IMR-90 (cell line): ENCODE results near the gene BTBD2. TPM values are rescaled to one million over a fixed set of nuclear protein-coding genes. Genes with fewer than 3 reads are reported as not detected.

Experiments
- ATAC-seq: fragments of 200-7000 bp; cut with Tn5 transposase; 2 replicates; pipeline ENCODE4 v1.9.1; 2020; ENCODE audit warnings: low read depth, mild to moderate bottlenecking, moderate library complexity
- BruUV-seq: library from RNA; stranded (reverse); fragments of 400-500 nt; replicated peaks from 2 replicates; lab custom pipeline; 2021; lab: Mats Ljungman, UMichigan
- CTCF ChIA-PET: fragments of 300-600 bp; formaldehyde crosslinking; extraction: SDS; loops from one replicate; lab custom pipeline; 2021; ENCODE audit warnings: antibody characterized with exemption; lab: Yijun Ruan, JAX
- POLR2A ChIA-PET: fragments of 300-600 bp; sonication (Branson Sonifier 250); formaldehyde crosslinking; loops from one replicate; lab custom pipeline; 2022; ENCODE audit warnings: antibody characterized with exemption; ENCODE audit not compliant: unreplicated experiment; lab: Charles Lee
- DNase-seq: peaks from one replicate; pipeline ENCODE4 v3.0.0; 2013
- H2AFZ ChIP-seq: replicated peaks from 2 replicates; pipeline ENCODE3; 2013; ENCODE audit warnings: low read length, mild to moderate bottlenecking; ENCODE audit not compliant: poor library complexity
- H2AK5ac ChIP-seq: 2 replicates; pipeline ENCODE4 v1.6.1; 2013; ENCODE audit warnings: low read depth, low read length, inconsistent platforms
- H2AK9ac ChIP-seq: replicated peaks from 2 replicates; pipeline ENCODE3; 2013; ENCODE audit warnings: mild to moderate bottlenecking, low read depth, low read length, moderate library complexity; ENCODE audit not compliant: poor library complexity
- H2BK120ac ChIP-seq: 2 replicates; pipeline ENCODE4 v1.6.1; 2013; ENCODE audit warnings: low read depth, low read length, inconsistent platforms
- H2BK15ac ChIP-seq: 3 replicates; pipeline ENCODE4 v1.6.1; 2013; ENCODE audit warnings: low read depth, low read length, inconsistent platforms
- H2BK20ac ChIP-seq: 2 replicates; pipeline ENCODE4 v1.6.1; 2013; ENCODE audit warnings: low read depth, mild to moderate bottlenecking, inconsistent platforms, low read length, moderate library complexity
- H2BK5ac ChIP-seq: 2 replicates; pipeline ENCODE4 v1.6.1; 2013; ENCODE audit warnings: mild to moderate bottlenecking, low read depth, low read length, inconsistent platforms; ENCODE audit not compliant: poor library complexity, severe bottlenecking
- H3K14ac ChIP-seq: replicated peaks from 2 replicates; pipeline ENCODE4 v1.6.1; 2013; ENCODE audit warnings: low read depth, low read length, inconsistent platforms
- H3K18ac ChIP-seq: 2 replicates; pipeline ENCODE4 v1.6.1; 2013; ENCODE audit warnings: low read depth, low read length, control low read depth
- H3K23ac ChIP-seq: 2 replicates; pipeline ENCODE4 v1.6.1; 2013; ENCODE audit warnings: low read depth, low read length, inconsistent platforms
- H3K27ac ChIP-seq: 2 replicates; pipeline ENCODE4 v1.5.1; 2013; ENCODE audit warnings: mild to moderate bottlenecking, control low read depth, low read length; ENCODE audit not compliant: insufficient read depth
- H3K27me3 ChIP-seq: 2 replicates; pipeline ENCODE4 v1.6.1; 2013; ENCODE audit warnings: low read length; ENCODE audit not compliant: control insufficient read depth, insufficient read depth
- H3K36me3 ChIP-seq: 2 replicates; pipeline ENCODE4 v1.6.1; 2013; ENCODE audit warnings: low read length, mixed read lengths; ENCODE audit not compliant: control insufficient read depth, insufficient read depth
- H3K4ac ChIP-seq: 2 replicates; pipeline ENCODE4 v1.6.1; 2013; ENCODE audit warnings: low read depth, low read length, inconsistent platforms
- H3K4me1 ChIP-seq: 2 replicates; pipeline ENCODE4 v1.6.1; 2013; ENCODE audit warnings: low read length, mixed read lengths; ENCODE audit not compliant: control insufficient read depth, insufficient read depth
- H3K4me2 ChIP-seq: 2 replicates; pipeline ENCODE4 v1.6.1; 2013; ENCODE audit warnings: low read depth, mild to moderate bottlenecking, control low read depth, low read length, moderate library complexity
- H3K4me3 ChIP-seq: 2 replicates; pipeline ENCODE4 v1.5.1; 2013; ENCODE audit warnings: low read depth, mild to moderate bottlenecking, control low read depth, low read length, moderate library complexity; ENCODE audit not compliant: insufficient read depth
- H3K56ac ChIP-seq: 2 replicates; pipeline ENCODE4 v1.6.1; 2013; ENCODE audit warnings: low read length, inconsistent platforms; ENCODE audit not compliant: insufficient read depth; ENCODE audit errors: extremely low read depth
- H3K79me1 ChIP-seq, 2 experiments: 2 replicates each; pipeline ENCODE4 v1.6.1; 2013; ENCODE audit warnings: low read length in 2 of 2, inconsistent platforms in 1 of 2, low read depth in 1 of 2
- H3K9ac ChIP-seq: 2 replicates; pipeline ENCODE4 v1.6.1; 2013; ENCODE audit warnings: low read depth, low read length, control low read depth
- H3K9me1 ChIP-seq: 2 replicates; pipeline ENCODE4 v1.6.1; 2013; ENCODE audit warnings: low read length, inconsistent platforms; ENCODE audit not compliant: insufficient read depth
- H3K9me3 ChIP-seq: 2 replicates; pipeline ENCODE4 v1.6.1; 2013; ENCODE audit warnings: low read length; ENCODE audit not compliant: control insufficient read depth, insufficient read depth
- H4K20me1 ChIP-seq: 2 replicates; pipeline ENCODE4 v1.6.1; 2013; ENCODE audit warnings: low read length, inconsistent platforms; ENCODE audit not compliant: insufficient read depth
- H4K5ac ChIP-seq: 2 replicates; pipeline ENCODE4 v1.6.1; 2013; ENCODE audit warnings: mild to moderate bottlenecking, low read depth, low read length, control low read depth
- H4K8ac ChIP-seq, 2 experiments: 2 replicates each; pipeline ENCODE4 v1.6.1; 2013; ENCODE audit warnings: low read depth in 2 of 2, low read length in 2 of 2, control low read depth in 1 of 2, inconsistent platforms in 1 of 2
- H4K91ac ChIP-seq: 2 replicates; pipeline ENCODE4 v1.6.1; 2013; ENCODE audit warnings: low read depth, low read length, inconsistent platforms; ENCODE audit not compliant: insufficient read depth
- POLR2A ChIP-seq: IDR thresholded peaks from 2 replicates; pipeline ENCODE4 v1.6.1; 2012; ENCODE audit warnings: mild to moderate bottlenecking, low read depth, low read length
- RAD21 ChIP-seq: IDR thresholded peaks from 2 replicates; pipeline ENCODE4 v1.6.1; 2012; ENCODE audit warnings: low read length, improper control_type of control experiment
- SMC3 ChIP-seq: fragments of 150-350 bp; IDR thresholded peaks from 2 replicates; pipeline ENCODE4 v1.6.1; 2016; ENCODE audit warnings: low read depth, mild to moderate bottlenecking, antibody characterized with exemption, low read length, moderate library complexity
- WGBS, 2 experiments: methylation state at CpG; one replicate each; pipeline versions ENCODE4 v1.1.5 to v1.1.7; 2013; ENCODE audit warnings: missing lambda C conversion rate in 2 of 2; ENCODE audit not compliant: insufficient read length in 1 of 2; ENCODE audit errors: extremely low coverage in 2 of 2; 5-methylcytosine and 5-hydroxymethylcytosine counted together
- dilution Hi-C: fragments of 300-500 bp; cut with HindIII; formaldehyde crosslinking; loops from one replicate; pipeline ENCODE4 v1.14.3; 2018; ENCODE audit warnings: low sequenced_read_pairs; ENCODE audit not compliant: unreplicated experiment
- in situ Hi-C: fragments of 300-500 bp; cut with MboI; formaldehyde crosslinking; loops from 3 replicates; pipeline ENCODE4 v1.14.3; 2019; ENCODE audit warnings: low sequenced_read_pairs, inconsistent platforms, mixed read lengths
- intact Hi-C: fragments of 100-400 bp; cut with micrococcal nuclease; formaldehyde crosslinking; loops from 2 replicates; pipeline ENCODE4 v1.10.0; 2022
- polyA plus RNA-seq, 3 experiments: library from polyadenylated mRNA; depleted of rRNA; stranded (reverse); fragments of >200 nt; gene quantifications; 2 replicates each; pipeline ENCODE4 v1.2.3, GENCODE V29; 2012; ENCODE audit warnings: low replicate concordance in 1 of 3
- total RNA-seq: library from RNA; depleted of rRNA; stranded (reverse); fragments of >200 nt; gene quantifications from 2 replicates; pipeline ENCODE4 v1.2.3, GENCODE V29; 2012

BTBD2 gene
- total and polyA plus RNA-seq, 2 of the 4 experiments (the other 2 are of a cell fraction) = 24.4 to 65.7 TPM

- no peaks in the 10 kb centered on the region for H3K27me3 ChIP-seq
- no peak overlapping the region for H3K9ac ChIP-seq
- H3K36me3 ChIP-seq = peaks cover 63% of the 10 kb centered on the region
- no peak overlapping the region for H3K4me3 ChIP-seq
- WGBS, 2 experiments = 91% methylated on average over 31 of the region's 42 CpGs; no CpG with 5 or more reads in 1 of the 2 experiments
- in situ Hi-C loops = no loop called here
- no peak overlapping the region for H4K5ac ChIP-seq
- peaks cover 0 to 4% of the 10 kb centered on the region in 2 experiments; a peak in 1 of 4 replicates for H3K79me1 ChIP-seq
- H2BK20ac ChIP-seq = no peak overlapping the region
- BruUV-seq = TSS peak; percentile 93
- H3K23ac ChIP-seq = no peak overlapping the region
- TF ChIP-seq SMC3 (no peak), RAD21 (no peak), POLR2A (no peak)
- ATAC-seq = no peak
- H2AK5ac ChIP-seq = no peak overlapping the region
- peaks cover 11% of the 10 kb centered on the region for H4K20me1 ChIP-seq
- intact Hi-C loops = no loop called here
- ChIA-PET POLR2A (no interaction called here), CTCF (no interaction called here)
- H3K9me3 ChIP-seq = no peaks in the 10 kb centered on the region
- no peak overlapping the region for H3K4ac ChIP-seq
- H4K8ac ChIP-seq = no peak overlapping the region
- H3K18ac ChIP-seq = no peak overlapping the region
- H2AK9ac ChIP-seq = no peak overlapping the region
- no peak overlapping the region for H2BK5ac ChIP-seq
- H3K9me1 ChIP-seq = no peaks in the 10 kb centered on the region
- peak overlapping the region; percentile 32 for H2AFZ ChIP-seq
- dilution Hi-C loops = no loop called here
- no peak overlapping the region for H4K91ac ChIP-seq
- no peak for DNase-seq
- H3K14ac ChIP-seq = no peak overlapping the region
- no peak overlapping the region for H3K27ac ChIP-seq
- H2BK15ac ChIP-seq = no peak overlapping the region
- no peak overlapping the region for H3K4me2 ChIP-seq
- no peaks in the 10 kb centered on the region for H3K4me1 ChIP-seq
- H3K56ac ChIP-seq = no peak overlapping the region
- H2BK120ac ChIP-seq = no peak overlapping the region
Measured at GRCh38 chr19:1986357-1987162, 29.0 kb downstream of the BTBD2 start.
